ENCODE results near the gene ADGRB3.

GRCh38 chr6:68640491-68640835 lies 5.4 kb downstream of the ADGRB3 start:
- no peak for TF ChIP-seq CTCF (IDR thresholded peaks at IDR 0.05; ENCODE audit: low read depth, low read length, missing input control)
- no peak for TF ChIP-seq YY1 (IDR thresholded peaks at IDR 0.05)
- no peak for TF ChIP-seq SP1 (IDR thresholded peaks at IDR 0.05)
- no peak for TF ChIP-seq RAD21 (IDR thresholded peaks at IDR 0.05)
- no peak for TF ChIP-seq HNF4A (conservative IDR thresholded peaks at IDR 0.05)
- TF ChIP-seq JUND (IDR thresholded peaks at IDR 0.05) = no peak
- no peak for TF ChIP-seq NR2F2 (IDR thresholded peaks at IDR 0.05)
- TF ChIP-seq MAX (IDR thresholded peaks at IDR 0.05) = no peak
